ENCODE data around the gene SLC26A4.

- TF ChIP-seq POLR2A (IDR thresholded peaks at IDR 0.05; ENCODE audit: low read length), result no peak
- TF ChIP-seq GATA1 (IDR thresholded peaks at IDR 0.05; ENCODE audit: low read depth, low read length), result no peak
Observed at GRCh38 chr7:107627002-107627401, 33.6 kb upstream of the SLC26A4 start.

Data from erythroblast (primary cell).